Calu3 (cell line): Measurements from ENCODE around the gene CPT2. TPM values are rescaled to one million over a fixed set of nuclear protein-coding genes. Genes with fewer than 3 reads are reported as not detected.

Experiments used
- BruUV-seq: library from RNA; stranded (reverse); fragments of 400-500 nt; replicated peaks from 2 replicates; lab custom pipeline; 2021; lab: Mats Ljungman, UMichigan
- CTCF ChIA-PET: fragments of 300-600 bp; sonication (Branson Sonifier 250); formaldehyde crosslinking; loops from one replicate; lab custom pipeline; 2022; ENCODE audit warnings: antibody characterized with exemption; lab: Charles Lee
- DNase-seq: peaks from one replicate; pipeline ENCODE4 v3.0.0; 2022
- H3K27ac Mint-ChIP-seq: one replicate; pipeline ENCODE4 v1.8.0; 2022; ENCODE audit warnings: mixed read lengths; ENCODE audit not compliant: unreplicated experiment
- H3K27me3 Mint-ChIP-seq: one replicate; pipeline ENCODE4 v1.8.0; 2022; ENCODE audit warnings: mixed read lengths; ENCODE audit not compliant: unreplicated experiment
- H3K36me3 Mint-ChIP-seq: one replicate; pipeline ENCODE4 v1.8.0; 2022; ENCODE audit warnings: mild to moderate bottlenecking, moderate library complexity, mixed read lengths; ENCODE audit not compliant: insufficient read depth, unreplicated experiment
- H3K4me1 Mint-ChIP-seq: one replicate; pipeline ENCODE4 v1.8.0; 2022; ENCODE audit warnings: mild to moderate bottlenecking, low read depth, mixed read lengths; ENCODE audit not compliant: unreplicated experiment
- H3K4me3 Mint-ChIP-seq: one replicate; pipeline ENCODE4 v1.8.0; 2022; ENCODE audit warnings: mild to moderate bottlenecking, low read depth, moderate library complexity, mixed read lengths; ENCODE audit not compliant: unreplicated experiment
- H3K9me3 Mint-ChIP-seq: one replicate; pipeline ENCODE4 v1.8.0; 2022; ENCODE audit warnings: low read depth, mixed read lengths; ENCODE audit not compliant: unreplicated experiment
- CTCF ChIP-seq: fragments of 200-600 bp; IDR thresholded peaks from one replicate; pipeline ENCODE4 v1.8.0; 2022; ENCODE audit warnings: antibody characterized with exemption; ENCODE audit not compliant: unreplicated experiment
- intact Hi-C: fragments of 100-400 bp; cut with micrococcal nuclease; formaldehyde crosslinking; loops from one replicate; pipeline ENCODE4 v1.10.0; 2022; ENCODE audit not compliant: unreplicated experiment
- total RNA-seq: library from RNA; stranded (reverse); gene quantifications from 2 replicates; pipeline ENCODE4 v1.2.3, GENCODE V29; 2022

The CPT2 gene
- total RNA-seq, 1 experiment from 2014 or later, result 18.5 TPM

GRCh38 chr1:53262000-53262399 is 65.4 kb downstream of the CPT2 start:
- no peak overlapping the region for H3K27ac Mint-ChIP-seq
- peaks cover 47% of the 10 kb centered on the region for H3K36me3 Mint-ChIP-seq
- no peak for TF ChIP-seq CTCF
- H3K4me3 Mint-ChIP-seq, result no peak overlapping the region
- no peaks in the 10 kb centered on the region for H3K9me3 Mint-ChIP-seq
- intact Hi-C loops, result no loop called here
- H3K27me3 Mint-ChIP-seq, result no peaks in the 10 kb centered on the region
- CTCF ChIA-PET, result no interaction called here
- no peaks in the 10 kb centered on the region for H3K4me1 Mint-ChIP-seq
- no peak for DNase-seq
- BruUV-seq, result no TSS peak

Other genes starting within 250 kb of the CPT2 start
- not detected in 2 replicates for gene PODN, start 134.6 kb upstream of the CPT2 start, total RNA-seq
- not detected in 2 replicates for gene SLC1A7, start 54.2 kb upstream of the CPT2 start, total RNA-seq
- 31.3 and 34.1 TPM in 2 replicates for gene CZIB, start 23.8 kb downstream of the CPT2 start, total RNA-seq
- gene MAGOH, start 41.7 kb downstream of the CPT2 start, total RNA-seq, result 61.9 and 70.2 TPM in 2 replicates
- gene LRP8, start 131.2 kb downstream of the CPT2 start, total RNA-seq, result 84.1 and 104 TPM in 2 replicates